Diencephalon (tissue), 1 donor: ENCODE results near the gene FLYWCH1. TPM values are rescaled to one million over a fixed set of nuclear protein-coding genes. Genes with fewer than 3 reads are reported as not detected.

Source experiments
- small RNA-seq: library from RNA; depleted of rRNA; stranded (forward); fragments of <200 nt; gene quantifications from one replicate; pipeline ENCODE3, GENCODE V24; 2014
- total RNA-seq: library from RNA; depleted of rRNA; stranded (reverse); fragments of >200 nt; gene quantifications from one replicate; pipeline ENCODE4 v1.2.3, GENCODE V29; 2014

FLYWCH1 gene, protein sequence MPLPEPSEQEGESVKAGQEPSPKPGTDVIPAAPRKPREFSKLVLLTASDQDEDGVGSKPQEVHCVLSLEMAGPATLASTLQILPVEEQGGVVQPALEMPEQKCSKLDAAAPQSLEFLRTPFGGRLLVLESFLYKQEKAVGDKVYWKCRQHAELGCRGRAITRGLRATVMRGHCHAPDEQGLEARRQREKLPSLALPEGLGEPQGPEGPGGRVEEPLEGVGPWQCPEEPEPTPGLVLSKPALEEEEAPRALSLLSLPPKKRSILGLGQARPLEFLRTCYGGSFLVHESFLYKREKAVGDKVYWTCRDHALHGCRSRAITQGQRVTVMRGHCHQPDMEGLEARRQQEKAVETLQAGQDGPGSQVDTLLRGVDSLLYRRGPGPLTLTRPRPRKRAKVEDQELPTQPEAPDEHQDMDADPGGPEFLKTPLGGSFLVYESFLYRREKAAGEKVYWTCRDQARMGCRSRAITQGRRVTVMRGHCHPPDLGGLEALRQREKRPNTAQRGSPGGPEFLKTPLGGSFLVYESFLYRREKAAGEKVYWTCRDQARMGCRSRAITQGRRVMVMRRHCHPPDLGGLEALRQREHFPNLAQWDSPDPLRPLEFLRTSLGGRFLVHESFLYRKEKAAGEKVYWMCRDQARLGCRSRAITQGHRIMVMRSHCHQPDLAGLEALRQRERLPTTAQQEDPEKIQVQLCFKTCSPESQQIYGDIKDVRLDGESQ
- total RNA-seq, result 29.1 TPM

DNA sequence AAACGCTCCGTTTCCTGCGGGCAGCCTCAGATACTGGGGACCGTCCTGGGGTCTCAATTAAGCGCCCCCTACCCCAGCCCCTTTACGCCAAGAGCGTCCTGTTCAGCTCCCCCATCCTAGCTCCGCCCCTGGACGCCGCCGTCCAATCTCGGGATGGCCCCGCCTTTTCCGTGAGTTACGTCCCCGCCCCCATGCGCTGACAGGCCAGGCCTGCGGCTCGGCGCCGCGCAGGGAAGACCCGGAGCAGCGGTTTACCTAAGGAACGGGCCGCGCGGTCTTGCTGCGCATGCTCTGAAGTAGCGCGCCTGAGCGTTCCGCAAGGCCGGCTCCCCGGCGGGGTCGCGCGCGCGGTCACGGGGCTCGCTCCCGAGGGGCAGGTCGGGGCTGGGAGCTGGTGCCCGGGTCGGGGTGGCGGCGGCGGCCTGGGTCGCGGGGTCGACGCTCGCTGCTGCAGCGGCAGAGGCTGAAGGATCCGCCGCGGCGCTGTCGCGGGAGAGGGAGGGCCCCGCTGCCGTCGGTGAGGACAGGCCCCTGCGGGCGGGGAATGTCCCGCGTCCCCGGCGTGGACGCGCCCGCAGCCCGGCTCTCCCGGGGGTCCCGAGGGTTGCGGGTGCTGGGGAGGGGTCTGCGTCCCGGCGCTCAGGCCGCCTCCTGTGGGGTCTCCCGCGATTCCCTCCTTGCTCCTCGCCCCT lies at the start of gene FLYWCH1:
Gene FLYWCH1 (plus strand): TSS at position 294 of the 692 bp plus-strand sequence. CDS start 17,755 bp downstream, outside the sequence.

GRCh38 chr16:2882650-2883457 lies 28.9 kb upstream of the FLYWCH1 start, which contains the start of gene FLYWCH2:
Gene FLYWCH2, plus strand, starts transcription at chr16:2883215. Its CDS starts 13,235 bp downstream, at chr16:2896450.

GRCh38 chr16:2963723-2964474 lies 52.2 kb downstream of the FLYWCH1 start, which contains the start of gene KREMEN2:
Gene KREMEN2, plus strand, starts transcription at chr16:2964275. Its CDS starts 246 bp downstream, at chr16:2964521.

DNA sequence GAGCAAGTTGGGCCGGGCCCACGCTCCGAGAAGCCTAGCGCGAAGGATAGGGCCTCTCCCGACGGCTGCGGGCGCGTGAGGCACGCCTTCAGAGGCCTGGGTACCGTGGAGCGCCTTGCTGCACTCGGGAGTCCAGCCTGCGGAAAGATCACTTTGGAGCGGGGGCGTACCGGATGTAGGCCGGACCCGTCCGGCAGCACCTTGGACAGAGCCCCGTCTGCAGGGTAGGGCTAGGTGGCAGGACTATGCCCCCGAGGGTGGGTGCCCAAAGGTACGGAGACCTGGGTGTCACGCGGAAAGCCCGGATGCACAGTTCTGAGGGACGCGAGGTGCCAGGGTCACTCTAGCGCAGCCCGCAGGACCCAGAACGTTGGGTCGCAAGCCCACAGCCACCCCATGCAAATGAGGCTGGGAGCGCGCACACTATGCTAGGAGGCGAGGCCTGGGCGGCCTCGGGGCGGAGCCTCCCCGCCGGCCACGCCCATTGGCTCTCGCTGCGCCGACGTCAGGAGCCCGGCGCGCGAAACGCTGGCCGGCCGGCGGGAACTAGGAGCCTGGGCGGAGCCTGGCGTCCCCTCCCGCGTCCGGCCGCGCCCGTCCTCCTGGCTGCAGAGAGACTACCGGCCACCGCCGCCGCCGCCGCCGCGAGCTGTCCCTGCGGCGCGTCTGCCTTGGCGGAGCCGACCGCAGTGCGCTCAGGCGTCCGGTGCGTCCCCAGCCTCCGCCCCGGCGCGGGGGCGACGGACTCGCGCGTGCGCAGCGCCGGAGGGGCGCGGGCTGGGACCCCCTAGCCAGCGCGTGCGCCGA lies 57.2 kb downstream of the FLYWCH1 start, which contains the start of gene PAQR4:
Gene PAQR4 (plus strand): TSS at position 611 of the 807 bp plus-strand sequence. CDS start 327 bp downstream, outside the sequence.

GRCh38 chr16:2980227-2981176 lies 68.8 kb downstream of the FLYWCH1 start, which contains the start of gene PKMYT1:
Gene PKMYT1, minus strand, starts transcription at chr16:2980446. Its CDS starts 789 bp downstream, at chr16:2979657.

Small RNA genes lying within 50 kb of the gene (small RNA-seq; reads per million reads assigned to genes)
- gene LINC00514, result not detected

Other genes starting within 250 kb of the FLYWCH1 start
- 19.6 TPM for gene KCTD5, start 229.4 kb upstream of the FLYWCH1 start, total RNA-seq
- 3.9 TPM for gene PRSS27, start 191.7 kb upstream of the FLYWCH1 start, total RNA-seq
- gene SRRM2, start 159.3 kb upstream of the FLYWCH1 start, total RNA-seq, result 70.1 TPM
- 158 TPM for gene ELOB, start 134.7 kb upstream of the FLYWCH1 start, total RNA-seq
- gene PRSS33, start 124.4 kb upstream of the FLYWCH1 start, total RNA-seq, result not detected
- not detected for gene PRSS41, start 113.5 kb upstream of the FLYWCH1 start, total RNA-seq
- gene PRSS21, start 94.7 kb upstream of the FLYWCH1 start, total RNA-seq, result not detected
- gene ZG16B, start 81.6 kb upstream of the FLYWCH1 start, total RNA-seq, result 0.23 TPM
- gene PRSS22, start 53.8 kb upstream of the FLYWCH1 start, total RNA-seq, result not detected
- gene FLYWCH2, start 28.7 kb upstream of the FLYWCH1 start, total RNA-seq, result 42.2 TPM
- 0.46 TPM for gene KREMEN2, start 52.3 kb downstream of the FLYWCH1 start, total RNA-seq
- 28.4 TPM for gene PAQR4, start 57.4 kb downstream of the FLYWCH1 start, total RNA-seq
- gene PKMYT1, start 68.5 kb downstream of the FLYWCH1 start, total RNA-seq, result 2.3 TPM
- gene CLDN9, start 101.0 kb downstream of the FLYWCH1 start, total RNA-seq, result not detected
- gene CLDN6, start 106.3 kb downstream of the FLYWCH1 start, total RNA-seq, result 1.2 TPM
- 1.2 TPM for gene TNFRSF12A, start 108.4 kb downstream of the FLYWCH1 start, total RNA-seq
- gene HCFC1R1, start 112.0 kb downstream of the FLYWCH1 start, total RNA-seq, result 20.3 TPM
- 4.8 TPM for gene THOC6, start 112.1 kb downstream of the FLYWCH1 start, total RNA-seq
- not detected for gene BICDL2, start 125.0 kb downstream of the FLYWCH1 start, total RNA-seq
- gene MMP25, start 134.6 kb downstream of the FLYWCH1 start, total RNA-seq, result 0.92 TPM
- 1.6 TPM for gene IL32, start 153.7 kb downstream of the FLYWCH1 start, total RNA-seq
- not detected for gene ZSCAN10, start 187.4 kb downstream of the FLYWCH1 start, total RNA-seq
- 15.9 TPM for gene ZNF205, start 200.7 kb downstream of the FLYWCH1 start, total RNA-seq
- 8.1 TPM for gene ZNF213, start 223.1 kb downstream of the FLYWCH1 start, total RNA-seq